Measurements from ENCODE around the gene ALPK1.
"Not testable (repeated sequence)": the region's sequence is repeated elsewhere in the genome, so short reads cannot be mapped to it uniquely, and the experiment has no call there.

Gene ALPK1

DNA sequence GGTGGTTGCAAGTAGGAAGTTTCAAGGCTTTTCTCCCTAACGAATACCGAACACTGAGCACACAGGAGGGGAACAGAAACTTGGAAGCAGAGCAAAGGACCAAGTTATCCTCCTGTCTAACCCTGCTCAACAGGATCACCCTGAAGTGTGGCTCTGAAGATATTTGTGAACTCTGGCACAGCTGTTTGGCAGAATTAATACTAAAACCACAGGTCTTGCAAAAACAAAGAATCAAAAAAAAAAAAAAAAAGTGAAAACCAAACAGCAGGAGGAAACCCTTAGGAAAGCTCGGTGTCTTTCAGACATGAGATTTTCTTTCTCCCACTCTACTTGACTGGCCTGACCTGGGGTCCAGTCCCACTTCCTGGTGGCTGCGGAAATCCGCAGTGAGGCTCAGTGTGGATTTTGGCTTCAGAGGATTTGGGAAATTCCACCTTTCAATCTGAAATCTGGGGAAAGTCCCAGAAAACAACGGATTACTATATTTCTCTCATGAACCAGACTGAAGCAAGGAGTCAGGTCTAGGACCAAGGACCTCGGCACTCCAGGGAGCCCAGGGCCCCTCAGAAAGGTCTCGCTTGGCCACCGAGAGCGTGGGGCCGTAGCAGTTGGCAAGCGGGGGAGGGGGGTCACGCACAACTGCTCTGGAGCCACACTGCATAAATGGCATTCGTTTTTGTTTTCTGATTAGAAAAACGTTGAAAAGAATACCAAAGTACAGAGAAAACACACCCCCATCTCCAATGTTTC lies 12.3 kb upstream of the ALPK1 start:
- no peak for DNase-seq

DNA sequence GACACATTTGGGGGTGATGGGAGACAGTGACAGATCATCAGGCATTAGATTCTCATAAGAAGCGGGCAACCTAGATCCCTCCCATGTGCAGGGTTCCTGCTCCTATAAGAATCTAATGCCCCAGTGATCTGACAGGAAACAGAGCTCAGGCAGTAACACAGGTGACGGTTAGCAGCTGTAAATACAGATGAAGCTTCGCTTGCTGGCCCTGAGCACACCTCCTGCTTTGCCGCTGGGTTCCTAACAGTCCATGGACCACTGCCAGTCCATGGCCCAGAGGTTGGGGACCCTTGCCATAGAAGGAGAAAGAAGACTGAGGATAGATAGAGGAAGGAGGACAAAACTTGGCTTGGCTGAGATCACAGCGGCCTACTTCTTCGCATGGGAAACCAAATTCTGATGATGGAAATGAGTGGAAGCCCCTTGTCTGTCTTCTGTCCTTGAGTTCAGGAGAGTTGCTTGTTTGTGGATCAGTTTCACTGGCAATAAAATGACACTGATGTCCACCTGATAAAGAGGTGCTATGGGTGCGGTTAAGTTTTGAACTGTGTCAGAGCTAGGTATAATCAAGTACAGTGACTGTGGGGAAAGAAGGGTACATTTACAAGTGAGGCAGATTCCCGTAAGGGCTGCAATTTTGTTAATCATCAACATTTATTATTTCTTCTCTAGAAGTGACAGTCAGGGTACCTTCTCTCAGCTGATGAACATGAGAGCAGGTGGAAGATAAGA lies 9.7 kb upstream of the ALPK1 start:
- DNase-seq = no peak

DNA sequence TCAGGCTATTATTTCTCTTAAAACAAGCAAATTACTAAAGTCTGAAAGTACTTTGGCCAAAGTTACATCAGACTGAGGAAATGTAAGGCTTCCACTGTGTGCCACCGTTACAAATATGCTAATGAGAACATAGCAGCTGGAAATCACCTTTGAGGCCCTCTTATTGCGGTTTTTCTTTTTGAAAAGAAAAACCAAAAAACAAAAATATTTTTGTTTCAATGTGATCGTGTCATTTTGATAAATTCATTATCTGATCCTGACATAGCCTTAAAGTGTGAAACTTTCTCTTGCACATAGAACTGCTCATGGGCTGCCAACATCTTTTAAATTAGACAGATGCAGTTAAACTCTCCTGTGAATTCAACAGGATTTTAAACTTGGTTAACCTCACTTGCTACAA lies 8.7 kb upstream of the ALPK1 start:
- no peak for DNase-seq

DNA sequence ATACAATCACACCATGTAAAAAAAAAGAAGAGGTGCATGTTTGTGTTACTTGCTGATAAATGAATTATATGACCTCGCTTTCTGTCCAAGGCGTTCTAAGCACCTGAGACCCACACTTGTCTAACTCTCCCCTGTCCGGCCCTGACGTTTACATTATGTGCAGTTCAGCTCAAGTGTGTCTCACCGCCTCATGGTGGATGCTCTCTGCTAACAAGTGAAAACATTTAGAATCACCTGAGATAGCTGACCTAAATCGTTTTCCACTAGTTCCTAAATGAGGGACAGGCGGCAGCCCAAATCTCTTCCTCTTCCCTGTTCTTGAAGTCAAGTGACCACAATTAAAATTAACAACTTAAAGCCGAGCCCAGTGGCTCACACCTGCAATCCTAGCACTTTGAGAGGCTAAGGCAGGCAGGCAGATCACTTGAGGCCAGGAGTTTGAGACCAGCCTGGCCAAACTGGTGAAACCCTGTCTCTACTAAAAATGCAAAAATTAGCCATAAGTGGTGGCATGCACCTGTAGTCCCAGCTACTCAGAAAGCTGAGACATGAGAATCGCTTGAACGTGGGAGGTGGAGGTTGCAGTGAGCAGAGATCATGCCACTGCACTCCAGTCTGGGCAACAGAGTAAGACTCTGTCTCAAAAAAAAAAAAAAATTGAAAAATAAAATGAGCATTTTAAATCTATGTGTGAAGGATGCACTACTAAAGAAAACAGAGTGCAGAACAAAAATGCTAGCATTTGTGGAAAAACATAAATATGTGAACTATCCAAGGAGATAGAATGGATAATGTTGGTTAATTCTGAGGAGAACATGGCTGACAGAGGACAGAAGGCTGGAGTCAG lies 7.5 kb upstream of the ALPK1 start:
- no peak for DNase-seq

DNA sequence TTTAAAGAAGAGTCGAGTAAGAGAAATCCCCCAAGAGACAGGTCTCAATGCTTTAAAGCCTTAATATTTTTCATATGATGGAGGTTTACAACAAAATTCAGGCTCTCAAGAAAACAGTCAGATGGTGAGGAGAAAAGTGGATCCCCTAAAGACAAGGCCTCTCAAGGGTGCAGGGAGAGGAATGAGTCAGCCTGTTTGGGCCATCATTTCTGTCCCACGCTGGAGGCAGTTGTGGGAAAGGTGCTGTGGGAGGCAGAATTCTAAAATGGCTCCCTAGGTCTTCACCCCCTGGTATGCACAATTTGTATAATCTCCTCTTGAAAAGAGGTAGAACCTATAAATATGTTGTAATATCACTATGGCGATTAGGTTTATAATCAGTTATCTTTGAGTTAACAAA lies 6.8 kb upstream of the ALPK1 start:
- DNase-seq = no peak

DNA sequence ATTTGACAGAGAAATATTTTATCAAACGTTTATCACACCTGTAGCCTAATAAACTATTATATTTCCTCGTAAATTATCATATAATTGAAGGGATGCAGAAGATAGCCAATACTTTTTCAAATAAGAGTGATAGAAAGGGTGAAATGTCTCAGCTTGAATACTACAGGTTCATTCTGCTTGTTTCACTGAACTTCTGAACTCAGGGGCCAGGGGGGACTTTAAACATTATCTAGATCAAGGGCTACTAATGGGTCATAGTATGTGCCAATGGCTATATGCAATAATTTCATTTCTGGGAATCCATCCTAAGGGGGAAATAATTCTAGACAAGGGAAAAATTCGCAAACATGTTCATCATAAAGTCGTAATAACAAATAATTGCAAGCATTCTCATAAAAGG lies 2.6 kb downstream of the ALPK1 start:
- DNase-seq = no peak

DNA sequence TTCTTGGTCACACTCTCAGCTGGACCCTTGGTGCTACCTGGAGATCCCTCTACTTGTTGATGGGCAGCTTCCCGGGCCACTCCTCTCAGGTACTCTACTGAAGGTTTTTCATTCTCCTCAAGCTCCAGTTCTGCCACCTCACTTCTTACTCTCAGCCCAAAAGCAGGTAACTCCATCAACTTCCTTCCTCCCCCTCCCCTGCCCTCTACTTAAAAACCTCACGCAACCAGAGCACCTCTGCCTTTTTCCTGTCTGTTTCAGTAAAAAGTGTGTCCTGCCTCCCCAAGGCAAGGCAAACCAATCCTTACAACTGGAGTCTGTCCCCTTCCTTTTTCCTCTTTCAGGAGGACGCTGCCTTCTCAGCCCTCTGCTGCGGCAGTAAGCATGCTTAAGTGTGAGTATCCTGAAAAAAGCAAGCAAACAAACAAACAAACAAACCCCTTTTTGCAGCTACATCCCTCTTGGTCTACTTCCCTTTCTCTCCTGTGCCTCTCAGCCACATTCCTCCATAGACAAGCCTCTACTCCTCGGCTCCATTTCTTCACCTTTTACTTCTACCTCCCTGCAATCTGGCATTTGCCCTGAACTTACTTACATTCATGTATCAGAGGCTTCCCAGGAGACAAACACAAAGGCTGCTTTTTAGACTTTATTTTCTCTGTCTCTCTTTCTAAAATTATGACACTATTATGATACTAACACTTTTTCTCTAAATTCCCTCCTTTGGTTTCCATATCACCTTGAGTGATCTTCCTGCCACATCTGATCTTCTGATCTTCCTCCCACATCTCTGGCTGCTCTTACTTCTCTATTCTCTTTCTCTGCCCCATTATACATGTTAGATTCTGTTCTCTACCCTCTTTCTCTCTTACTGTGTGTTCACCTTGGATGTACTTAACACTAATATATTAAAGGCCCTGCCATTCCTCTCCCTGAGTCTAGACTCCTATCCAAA lies 5.4 kb downstream of the ALPK1 start:
- no peak for DNase-seq

DNA sequence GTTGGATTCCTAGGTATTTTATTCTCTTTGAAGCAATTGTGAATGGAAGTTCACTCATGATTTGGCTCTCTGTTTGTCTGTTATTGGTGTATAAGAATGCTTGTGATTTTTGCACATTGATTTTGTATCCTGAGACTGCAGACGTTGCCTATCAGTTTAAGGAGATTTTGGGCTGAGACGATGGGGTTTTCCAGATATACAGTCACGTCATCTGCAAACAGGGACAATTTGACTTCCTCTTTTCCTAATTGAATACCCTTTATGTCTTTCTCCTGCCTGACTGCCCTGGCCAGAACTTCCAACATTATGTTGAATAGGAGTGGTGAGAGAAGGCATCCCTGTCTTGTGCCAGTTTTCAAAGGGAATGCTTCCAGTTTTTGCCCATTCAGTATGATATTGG lies 8.3 kb downstream of the ALPK1 start:
- DNase-seq = not testable (repeated sequence)

DNA sequence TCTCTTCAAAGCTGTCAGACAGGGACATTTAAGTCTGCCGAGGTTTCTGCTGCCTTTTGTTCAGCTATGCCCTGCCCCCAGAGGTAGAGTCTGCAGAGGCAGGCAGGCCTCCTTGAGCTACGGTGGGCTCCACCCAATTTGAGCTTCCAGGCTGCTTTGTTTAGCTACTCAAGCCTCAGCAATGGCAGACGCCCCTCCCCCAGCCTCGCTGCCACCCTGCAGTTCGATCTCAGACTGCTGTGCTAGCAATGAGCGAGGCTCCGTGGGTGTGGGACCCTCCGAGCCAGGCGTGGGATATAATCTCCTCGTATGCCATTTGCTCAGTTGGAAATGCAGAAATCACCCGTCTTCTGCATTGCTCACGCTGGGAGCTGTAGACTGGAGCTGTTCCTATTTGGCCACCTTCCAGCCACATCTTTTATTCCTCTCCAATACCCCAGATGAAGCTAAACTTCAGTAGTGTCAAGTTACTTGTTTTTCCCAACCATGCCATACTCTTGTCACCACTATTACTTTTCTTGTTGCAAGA lies 12.2 kb downstream of the ALPK1 start:
- peak; percentile 13 for DNase-seq

DNA sequence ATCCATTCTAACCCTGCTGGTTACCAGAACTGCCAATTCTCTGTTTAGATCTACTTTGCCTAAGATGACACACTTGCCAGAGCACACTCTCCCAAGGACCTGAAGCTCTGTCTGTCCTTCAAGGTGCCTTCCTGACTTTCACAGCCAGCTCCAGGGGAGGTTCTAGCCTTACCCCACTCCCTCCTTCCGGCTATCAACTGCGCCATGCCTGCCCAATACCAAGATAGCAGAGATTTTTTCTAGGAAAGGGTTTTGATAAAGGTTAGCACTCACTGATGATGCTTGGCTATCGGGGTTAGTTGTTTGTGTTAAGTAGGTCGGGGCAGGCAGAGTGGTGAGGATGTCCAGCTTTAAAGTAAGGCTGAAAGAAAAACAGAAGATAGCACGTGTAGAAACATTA lies 14.3 kb downstream of the ALPK1 start:
- no peak for DNase-seq

DNA sequence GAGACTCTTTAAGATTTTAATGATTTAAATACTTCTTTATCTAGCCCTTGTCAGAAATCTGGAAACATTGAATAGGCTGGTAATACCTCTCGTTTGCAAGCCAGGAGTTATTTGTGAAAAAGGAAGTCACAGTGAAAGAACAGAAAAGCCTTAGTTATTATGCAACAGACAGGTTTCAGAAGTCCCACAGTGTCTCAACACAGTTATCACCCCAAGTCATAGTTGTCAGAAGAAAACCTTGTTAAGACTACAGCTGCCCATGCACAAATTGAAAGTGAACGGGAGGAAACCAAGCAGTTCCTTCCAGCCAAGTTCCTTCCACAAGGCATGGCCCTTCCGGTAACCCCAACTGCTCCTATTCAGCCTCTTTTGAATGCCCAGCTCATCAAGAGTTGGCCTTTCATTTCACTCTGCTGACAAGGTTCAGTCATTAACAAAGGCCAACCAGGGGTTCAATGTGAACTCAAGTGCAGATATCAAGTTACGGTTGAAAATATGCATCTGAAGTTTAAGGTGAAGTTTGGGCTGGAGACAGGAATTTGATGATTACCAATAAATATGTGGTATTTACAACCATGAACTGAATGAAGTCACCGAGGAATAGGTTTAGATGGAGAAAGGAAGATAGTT lies 15.6 kb downstream of the ALPK1 start:
- DNase-seq = no peak

DNA sequence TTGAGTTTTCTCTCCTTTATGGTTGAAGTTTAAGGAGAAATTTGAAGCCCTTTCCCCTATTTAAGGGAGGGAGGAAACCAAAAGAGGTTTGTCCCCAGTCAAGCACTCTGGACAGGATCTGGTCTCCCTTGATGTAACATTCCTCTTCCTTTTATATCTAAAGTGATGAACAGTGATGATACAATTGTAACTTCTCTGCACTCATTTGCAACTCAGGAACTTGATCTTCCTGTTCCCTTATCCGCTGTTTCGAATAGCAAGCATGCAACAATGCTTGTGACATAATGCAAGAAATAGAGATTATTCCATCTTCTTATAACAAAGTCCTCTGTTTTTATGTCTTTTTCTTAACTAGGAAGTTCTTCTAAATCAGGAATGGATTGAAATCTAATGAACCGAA lies 18.3 kb downstream of the ALPK1 start:
- DNase-seq = no peak

DNA sequence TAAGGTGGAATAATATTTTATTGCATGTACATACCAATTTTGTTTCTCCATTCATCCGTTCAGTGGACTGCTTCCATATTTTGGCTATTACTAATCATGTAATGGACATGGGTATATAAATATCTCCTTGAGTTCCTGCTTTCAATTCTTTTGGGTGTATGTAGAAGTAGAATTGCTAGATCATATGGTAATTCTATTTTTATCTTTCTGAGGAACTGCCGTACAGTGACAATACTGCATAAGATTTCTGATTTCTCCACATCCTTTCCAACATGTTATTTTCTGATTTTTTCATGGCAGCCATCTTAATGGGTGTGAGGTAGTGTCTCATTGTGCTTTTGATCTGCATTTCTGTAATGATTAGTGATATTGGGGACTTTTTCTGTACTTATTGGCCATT lies 19.2 kb downstream of the ALPK1 start:
- DNase-seq = no peak

DNA sequence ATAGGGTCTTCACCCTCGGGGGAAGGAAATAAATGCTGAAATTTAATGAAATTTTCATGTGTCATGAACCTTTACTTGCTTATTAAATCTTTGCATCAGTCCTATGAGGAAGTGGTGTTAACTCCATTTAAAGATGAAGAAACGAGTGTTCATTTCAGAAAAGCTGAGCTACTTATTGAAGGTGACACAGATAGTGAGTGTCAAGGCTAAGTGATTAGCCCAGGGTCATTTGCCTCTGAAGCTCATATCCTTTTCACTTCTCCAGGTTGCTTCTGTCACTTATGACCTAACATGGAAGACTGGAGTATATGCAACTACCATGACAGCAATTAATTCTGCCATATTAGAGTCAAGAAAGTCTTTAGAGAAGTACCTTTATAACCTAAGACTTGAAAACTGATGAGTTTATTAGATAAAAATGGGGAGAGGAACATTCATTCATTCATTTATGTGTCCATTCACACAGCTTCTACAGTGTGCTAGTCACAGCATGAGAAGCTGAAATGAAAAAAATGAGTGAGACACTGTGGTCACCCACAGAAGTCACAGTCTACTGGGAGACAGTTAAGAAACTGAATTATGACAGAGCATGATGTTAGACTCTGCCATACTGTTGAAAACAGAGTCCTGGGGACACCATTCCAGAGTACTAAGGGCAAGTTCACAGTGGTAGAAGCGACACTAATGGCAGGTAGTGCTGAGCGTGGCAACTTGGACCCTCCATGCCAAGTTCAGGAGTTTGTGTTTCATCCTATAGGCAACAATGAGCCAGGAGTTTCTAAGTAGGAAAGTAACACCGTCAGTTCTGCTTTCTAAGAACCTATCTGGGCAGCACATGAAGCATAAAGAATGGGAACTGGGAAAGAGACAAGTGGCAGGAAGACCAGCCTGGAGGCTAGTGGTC lies 21.3 kb downstream of the ALPK1 start:
- no peak for DNase-seq

DNA sequence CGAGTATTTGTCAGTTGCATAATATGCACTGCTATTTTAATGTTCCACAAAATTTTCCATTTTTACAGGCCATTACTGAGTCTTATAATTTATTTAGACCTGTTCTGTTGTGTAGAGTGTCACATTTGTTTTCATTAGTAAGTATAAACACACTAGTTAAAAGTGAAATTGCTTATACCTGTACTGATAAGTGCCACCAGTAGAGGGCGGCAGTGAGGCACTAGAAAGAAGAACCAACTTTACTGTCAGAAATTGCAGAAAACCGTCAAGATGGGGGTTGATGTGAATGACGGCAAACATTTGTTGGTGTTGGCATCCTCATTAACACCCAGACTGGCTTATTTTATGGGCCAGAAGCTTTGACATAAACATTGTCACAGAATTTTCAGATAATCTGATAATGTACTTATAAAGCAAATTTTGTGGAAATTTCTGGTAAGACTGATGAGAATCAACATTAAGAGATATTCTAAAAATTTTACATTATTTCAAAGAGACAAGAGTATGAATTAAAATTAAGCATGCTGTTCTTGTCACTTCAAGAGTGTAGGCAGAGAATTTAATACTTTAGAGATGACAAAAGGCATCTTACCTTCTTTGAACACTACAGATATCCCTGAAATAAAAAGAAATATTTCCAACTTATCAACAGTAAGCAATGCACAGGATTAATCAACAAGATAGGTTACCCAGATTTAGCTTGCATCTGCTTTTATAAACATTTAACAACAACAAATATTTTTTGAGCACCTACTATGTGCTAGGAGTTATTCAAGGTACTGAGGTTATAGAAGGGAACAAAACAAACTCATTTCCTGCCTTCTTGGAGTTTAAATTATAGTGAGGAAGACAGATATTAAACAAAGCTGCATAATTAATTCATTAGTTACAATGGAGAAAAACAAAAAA lies 24.9 kb downstream of the ALPK1 start:
- DNase-seq = peak; percentile 48

DNA sequence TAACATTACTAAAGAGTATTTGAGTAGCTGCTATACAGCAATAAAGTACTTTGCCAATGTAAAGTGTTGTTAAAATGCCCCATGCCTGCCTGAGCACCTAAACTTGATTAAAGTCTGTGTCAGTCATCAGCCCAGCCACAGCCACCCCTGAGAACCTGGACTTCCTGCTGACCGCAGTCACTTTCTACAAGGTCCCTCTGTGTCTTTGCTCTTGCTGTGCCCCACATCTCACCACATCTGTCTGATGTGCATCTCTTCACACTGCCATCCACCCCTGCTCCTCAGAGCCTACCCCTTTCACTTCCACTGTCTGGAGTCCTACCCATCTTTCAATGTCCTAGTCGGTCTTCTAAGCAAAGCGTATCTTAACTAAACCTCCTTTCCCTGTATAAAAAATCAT lies 25.7 kb downstream of the ALPK1 start:
- no peak for DNase-seq

DNA sequence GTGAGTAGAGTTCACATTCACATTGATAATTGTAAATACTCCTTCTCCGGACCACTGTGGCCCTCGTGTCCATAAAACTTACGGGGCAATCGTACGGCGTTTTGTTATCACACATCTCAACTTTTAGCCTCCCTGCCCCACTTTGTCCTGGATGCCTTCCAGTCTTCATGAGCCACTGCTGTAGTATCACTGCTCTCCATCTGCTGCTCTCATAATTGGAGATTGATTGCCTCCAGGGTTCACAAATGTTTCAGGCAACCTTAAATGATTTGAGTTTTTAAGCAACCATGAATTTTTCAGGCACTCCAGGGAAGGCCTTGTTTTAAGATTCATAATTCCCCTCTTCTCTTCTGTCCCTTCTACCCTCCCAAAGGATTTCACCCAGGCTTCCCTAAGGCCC lies 28.4 kb downstream of the ALPK1 start:
- no peak for DNase-seq

DNA sequence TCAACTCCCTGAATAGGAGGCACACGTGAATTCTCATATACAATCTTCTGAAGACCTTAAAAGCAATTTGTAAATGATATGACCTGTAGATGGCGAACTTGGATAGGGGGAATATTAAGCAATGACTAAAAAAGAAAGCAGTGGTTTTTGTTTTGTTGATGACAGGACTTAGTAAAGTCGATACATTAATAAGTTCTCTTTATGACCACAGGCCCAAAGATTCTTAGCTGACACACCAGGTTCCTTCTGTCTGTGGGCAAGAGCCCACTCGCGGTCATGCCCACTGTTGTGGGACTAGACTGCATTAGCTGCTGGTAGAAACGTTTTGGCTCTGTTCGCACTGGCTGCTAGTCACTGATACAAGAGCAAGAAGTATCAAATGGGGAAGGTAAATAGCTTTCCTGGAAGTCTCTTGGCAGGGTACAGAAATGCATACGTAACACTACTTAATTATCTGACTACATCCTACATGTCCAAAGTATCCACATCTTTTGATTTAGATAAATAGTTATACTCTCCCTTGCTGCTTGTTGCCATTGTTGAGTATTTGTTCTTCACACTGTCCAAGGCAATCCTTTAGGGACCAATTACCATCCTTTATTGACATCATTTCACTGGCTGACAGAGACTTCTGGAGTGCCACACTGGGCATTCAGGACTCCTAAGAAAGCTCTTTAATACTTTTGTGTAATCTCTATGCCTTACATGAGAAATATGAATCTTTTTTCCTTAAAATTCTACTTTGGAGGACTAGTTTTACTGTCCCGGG lies 31.0 kb downstream of the ALPK1 start:
- peak; percentile 67 for DNase-seq

DNA sequence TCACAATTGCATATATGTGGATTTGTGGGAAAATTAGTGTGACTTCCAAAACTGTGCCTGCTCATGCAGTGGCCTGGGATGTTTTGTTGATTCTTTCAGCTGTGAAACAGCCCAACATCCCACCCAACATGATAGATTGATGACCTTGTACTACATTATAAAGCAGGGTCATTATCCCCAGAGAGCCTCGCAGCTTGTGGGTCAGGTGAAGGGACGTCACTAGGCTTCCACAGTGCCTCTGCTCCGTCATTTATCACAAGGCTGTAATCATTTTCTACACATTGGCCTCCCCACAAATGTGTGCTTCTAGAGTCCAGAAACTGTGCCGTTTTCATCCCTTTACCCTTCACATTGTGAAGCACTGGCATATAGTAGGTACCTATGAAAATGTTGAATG lies 31.6 kb downstream of the ALPK1 start:
- DNase-seq = no peak
